Hepatocyte (in vitro differentiated cells): Measurements from ENCODE around the gene PHOSPHO2. TPM values are rescaled to one million over a fixed set of nuclear protein-coding genes. Genes with fewer than 3 reads are reported as not detected.

Experiments
- DNase-seq: peaks from one replicate; pipeline ENCODE4 v3.0.0-alpha.2; 2016; ENCODE audit warnings: low spot score
- H2AFZ ChIP-seq: fragments of 200-600 bp; sonication (generic); 2 replicates; pipeline ENCODE4 v1.6.0; 2016; ENCODE audit warnings: antibody characterized with exemption, mild to moderate bottlenecking
- H3K27ac ChIP-seq: fragments of 200-600 bp; sonication (generic); 2 replicates; pipeline ENCODE4 v1.5.1; 2016; ENCODE audit warnings: mild to moderate bottlenecking
- H3K27me3 ChIP-seq: fragments of 200-600 bp; sonication (generic); 2 replicates; pipeline ENCODE4 v1.6.1; 2016
- H3K36me3 ChIP-seq: fragments of 200-600 bp; sonication (generic); replicated peaks from 2 replicates; pipeline ENCODE4 v1.5.1; 2016; ENCODE audit warnings: low read depth; ENCODE audit not compliant: insufficient read depth
- H3K4me1 ChIP-seq: fragments of 200-600 bp; sonication (generic); 2 replicates; pipeline ENCODE4 v1.5.1; 2016; ENCODE audit warnings: mild to moderate bottlenecking, moderate library complexity; ENCODE audit not compliant: insufficient read depth
- H3K4me2 ChIP-seq: fragments of 200-600 bp; sonication (generic); 2 replicates; pipeline ENCODE4 v1.6.0; 2016
- H3K4me3 ChIP-seq: fragments of 200-600 bp; sonication (generic); 2 replicates; pipeline ENCODE4 v1.5.1; 2016; ENCODE audit warnings: mild to moderate bottlenecking
- H3K79me2 ChIP-seq: fragments of 200-600 bp; sonication (generic); 2 replicates; pipeline ENCODE4 v1.6.0; 2017; ENCODE audit warnings: mild to moderate bottlenecking
- H3K9me2 ChIP-seq: fragments of 200-600 bp; sonication (generic); replicated peaks from 2 replicates; pipeline ENCODE4 v1.6.0; 2017; ENCODE audit warnings: mild to moderate bottlenecking; ENCODE audit not compliant: insufficient read depth
- H3K9me3 ChIP-seq: fragments of 200-600 bp; sonication (generic); 2 replicates; pipeline ENCODE4 v1.5.1; 2016; ENCODE audit warnings: low read depth, mild to moderate bottlenecking
- H4K20me1 ChIP-seq: fragments of 200-600 bp; sonication (generic); 2 replicates; pipeline ENCODE4 v1.6.0; 2016; ENCODE audit warnings: mild to moderate bottlenecking; ENCODE audit not compliant: insufficient read depth, poor library complexity, severe bottlenecking
- EZH2 ChIP-seq: fragments of 200-600 bp; sonication (generic); IDR thresholded peaks from 2 replicates; pipeline ENCODE4 v1.6.1; 2016; ENCODE audit warnings: antibody characterized with exemption, mild to moderate bottlenecking, borderline replicate concordance
- EZH2phosphoT487 ChIP-seq: fragments of 200-600 bp; sonication (generic); IDR thresholded peaks from one replicate; pipeline ENCODE4 v1.6.1; 2018; ENCODE audit warnings: antibody characterized with exemption, mild to moderate bottlenecking, low read depth, moderate library complexity; ENCODE audit not compliant: unreplicated experiment, severe bottlenecking
- WGBS: methylation state at CpG from one replicate; pipeline ENCODE4 v1.1.6; 2016; ENCODE audit warnings: low lambda C conversion rate; ENCODE audit errors: missing lambda C conversion rate; 5-methylcytosine and 5-hydroxymethylcytosine counted together
- polyA plus RNA-seq: library from polyadenylated mRNA; unstranded; fragments of >200 nt; fragmentation: Nextera tagmentation; extraction: Ambion mirVana; gene quantifications from 2 replicates; pipeline ENCODE4 v1.2.1, GENCODE V29; 2016
- total RNA-seq: library from RNA; depleted of rRNA; stranded (reverse); fragments of >200 nt; gene quantifications from 2 replicates; pipeline ENCODE4 v1.2.3, GENCODE V29; 2014
- TF ChIP-seq, protein P1 (sequence below): fragments of 200-600 bp; sonication (generic); IDR thresholded peaks from 2 replicates; pipeline ENCODE4 v1.5.1; 2016; ENCODE audit warnings: antibody characterized with exemption, mild to moderate bottlenecking; ENCODE audit not compliant: poor library complexity

The PHOSPHO2 gene, protein sequence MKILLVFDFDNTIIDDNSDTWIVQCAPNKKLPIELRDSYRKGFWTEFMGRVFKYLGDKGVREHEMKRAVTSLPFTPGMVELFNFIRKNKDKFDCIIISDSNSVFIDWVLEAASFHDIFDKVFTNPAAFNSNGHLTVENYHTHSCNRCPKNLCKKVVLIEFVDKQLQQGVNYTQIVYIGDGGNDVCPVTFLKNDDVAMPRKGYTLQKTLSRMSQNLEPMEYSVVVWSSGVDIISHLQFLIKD
- 7.2 and 8.1 TPM in 2 replicates for total RNA-seq
- polyA plus RNA-seq = 8.5 and 8.7 TPM in 2 replicates

DNA sequence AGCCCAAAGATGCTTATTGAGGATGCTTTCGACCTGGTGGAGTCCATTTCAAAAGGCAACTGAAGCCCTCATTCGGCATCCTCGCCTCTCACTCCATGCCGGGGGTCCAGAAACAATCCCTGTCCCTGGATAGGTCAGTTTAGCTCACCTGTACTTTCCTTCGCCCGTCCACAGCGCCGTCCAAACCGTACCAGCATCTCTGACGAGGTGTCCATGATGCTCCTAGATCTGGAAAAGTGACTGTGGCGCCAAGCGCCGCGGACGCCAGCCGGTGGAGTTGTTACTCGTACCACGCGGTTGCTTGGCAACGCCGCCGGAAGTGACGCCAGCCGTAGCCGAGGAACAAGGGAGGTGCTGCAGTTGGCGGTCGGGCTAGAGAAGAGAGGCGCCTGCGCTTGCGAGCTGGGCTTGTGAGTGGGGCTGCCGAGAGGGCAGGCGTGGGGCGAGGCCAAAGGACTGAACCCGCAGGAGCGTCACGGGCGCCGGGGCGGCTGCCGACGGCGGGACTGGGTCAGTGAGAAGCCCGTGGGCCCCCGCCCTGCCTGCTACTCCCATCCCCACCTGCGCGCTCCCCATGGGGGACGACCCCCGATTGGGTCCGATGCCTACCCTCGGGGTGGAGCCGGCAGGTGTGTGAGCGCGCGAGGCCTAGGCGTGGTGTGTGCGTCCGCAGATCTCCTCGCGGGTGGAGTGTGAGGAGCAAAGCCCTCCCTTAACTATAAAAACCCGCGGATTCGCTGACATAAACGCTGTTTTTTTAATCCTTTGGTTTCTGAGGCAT lies at the start of gene PHOSPHO2, which contains the start of gene CFAP210:
Gene PHOSPHO2 (plus strand): TSS at position 357 of the 781 bp plus-strand sequence. CDS start 6,503 bp downstream, outside the sequence.
Gene CFAP210 (minus strand): TSS at position 293 of the 781 bp plus-strand sequence. CDS start 78 bp downstream, at position 215.
- Histone ChIP-seq H3K27me3 (no peaks in the 10 kb centered on the region), H3K9me3 (no peaks in the 10 kb centered on the region), H3K79me2 (peaks cover 4% of the 10 kb centered on the region), H3K4me1 (no peaks in the 10 kb centered on the region), H3K4me2 (peak within 1 kb of the TSS; percentile 87), H3K27ac (peak within 1 kb of the TSS; percentile 89), H4K20me1 (no peaks in the 10 kb centered on the region), H3K4me3 (peak within 1 kb of the TSS; percentile 56), H2AFZ (peak within 1 kb of the TSS; percentile 79), H3K36me3 (no peaks in the 10 kb centered on the region), H3K9me2 (no peaks in the 10 kb centered on the region)
- 2% methylated on average over 48 of the region's 63 CpGs for WGBS
- TF ChIP-seq, protein P1, sequence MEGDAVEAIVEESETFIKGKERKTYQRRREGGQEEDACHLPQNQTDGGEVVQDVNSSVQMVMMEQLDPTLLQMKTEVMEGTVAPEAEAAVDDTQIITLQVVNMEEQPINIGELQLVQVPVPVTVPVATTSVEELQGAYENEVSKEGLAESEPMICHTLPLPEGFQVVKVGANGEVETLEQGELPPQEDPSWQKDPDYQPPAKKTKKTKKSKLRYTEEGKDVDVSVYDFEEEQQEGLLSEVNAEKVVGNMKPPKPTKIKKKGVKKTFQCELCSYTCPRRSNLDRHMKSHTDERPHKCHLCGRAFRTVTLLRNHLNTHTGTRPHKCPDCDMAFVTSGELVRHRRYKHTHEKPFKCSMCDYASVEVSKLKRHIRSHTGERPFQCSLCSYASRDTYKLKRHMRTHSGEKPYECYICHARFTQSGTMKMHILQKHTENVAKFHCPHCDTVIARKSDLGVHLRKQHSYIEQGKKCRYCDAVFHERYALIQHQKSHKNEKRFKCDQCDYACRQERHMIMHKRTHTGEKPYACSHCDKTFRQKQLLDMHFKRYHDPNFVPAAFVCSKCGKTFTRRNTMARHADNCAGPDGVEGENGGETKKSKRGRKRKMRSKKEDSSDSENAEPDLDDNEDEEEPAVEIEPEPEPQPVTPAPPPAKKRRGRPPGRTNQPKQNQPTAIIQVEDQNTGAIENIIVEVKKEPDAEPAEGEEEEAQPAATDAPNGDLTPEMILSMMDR = no peak
- TF ChIP-seq EZH2 (no peak), EZH2phosphoT487 (no peak)
- peak; percentile 99 for DNase-seq

DNA sequence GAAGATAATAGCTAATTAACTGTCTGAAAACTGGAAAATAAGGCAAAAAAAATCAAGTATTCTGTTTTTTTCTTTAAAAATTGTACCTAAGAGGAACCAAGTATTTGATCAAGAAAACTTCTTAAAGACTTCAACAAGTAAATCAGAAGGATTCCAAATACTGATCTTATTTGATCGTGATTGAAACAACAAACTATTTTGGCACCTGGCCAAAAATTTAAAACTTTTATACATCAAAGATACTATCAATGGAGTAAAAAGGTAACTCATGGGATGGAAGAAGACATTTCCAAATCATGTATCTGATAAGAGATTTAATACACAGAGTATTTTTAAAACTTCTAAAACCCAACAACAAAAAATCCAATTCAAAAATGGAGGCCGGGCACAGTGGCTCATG lies 46.8 kb upstream of the PHOSPHO2 start:
- H3K36me3 ChIP-seq = no peaks in the 10 kb centered on the region
- no peak overlapping the region for H3K27ac ChIP-seq
- no peak overlapping the region for H3K4me2 ChIP-seq
- WGBS = 94% methylated on average over 2 of the region's 2 CpGs
- no peak overlapping the region for H2AFZ ChIP-seq
- no peak for DNase-seq
- H3K9me3 ChIP-seq = no peaks in the 10 kb centered on the region
- H3K4me1 ChIP-seq = no peaks in the 10 kb centered on the region
- TF ChIP-seq EZH2phosphoT487 = no peak
- no peak for TF ChIP-seq EZH2
- TF ChIP-seq, protein P1 = no peak
- no peaks in the 10 kb centered on the region for H3K79me2 ChIP-seq
- no peaks in the 10 kb centered on the region for H3K27me3 ChIP-seq
- no peaks in the 10 kb centered on the region for H3K9me2 ChIP-seq
- H3K4me3 ChIP-seq = no peak overlapping the region
- no peaks in the 10 kb centered on the region for H4K20me1 ChIP-seq

DNA sequence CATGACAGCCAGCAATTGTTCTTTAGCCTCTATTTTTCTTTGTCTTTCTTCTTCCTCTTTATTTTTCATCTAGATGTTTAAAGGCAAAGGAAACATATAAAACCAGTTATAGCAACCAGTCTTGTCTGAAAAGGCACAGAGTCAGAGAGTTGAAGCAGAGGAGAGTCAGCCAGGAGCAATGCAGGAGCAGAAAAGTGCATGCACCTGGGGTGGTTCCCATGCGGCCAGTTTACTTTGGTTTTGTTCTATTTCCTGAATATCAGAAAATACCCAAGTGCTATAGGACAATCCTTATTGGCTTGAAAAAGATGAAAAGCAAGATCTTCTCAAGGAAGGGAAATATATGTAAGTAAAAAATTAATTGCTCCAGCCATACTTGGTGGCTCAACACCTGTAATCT lies 45.0 kb upstream of the PHOSPHO2 start:
- no peaks in the 10 kb centered on the region for H3K27me3 ChIP-seq
- H3K36me3 ChIP-seq = no peaks in the 10 kb centered on the region
- H3K9me3 ChIP-seq = no peaks in the 10 kb centered on the region
- no peaks in the 10 kb centered on the region for H3K79me2 ChIP-seq
- no peak overlapping the region for H2AFZ ChIP-seq
- no peaks in the 10 kb centered on the region for H3K4me1 ChIP-seq
- 96% methylated on average over 1 of the region's 1 CpG for WGBS
- H3K4me3 ChIP-seq = no peak overlapping the region
- TF ChIP-seq EZH2phosphoT487 (no peak), EZH2 (no peak)
- TF ChIP-seq, protein P1 = no peak
- no peak overlapping the region for H3K4me2 ChIP-seq
- H4K20me1 ChIP-seq = no peaks in the 10 kb centered on the region
- no peak overlapping the region for H3K27ac ChIP-seq
- H3K9me2 ChIP-seq = no peaks in the 10 kb centered on the region
- no peak for DNase-seq
